K562 (cell line): ENCODE data around the gene TMEM141. TPM values are rescaled to one million over a fixed set of nuclear protein-coding genes. Genes with fewer than 3 reads are reported as not detected.

ENCODE experiments used
- DACH1 ChIP-seq: fragments of 450-650 bp; IDR thresholded peaks from 2 replicates; pipeline ENCODE4 v1.6.1; 2018; ENCODE audit not compliant: partially characterized antibody
- E2F4 ChIP-seq: sonication (generic); formaldehyde crosslinking; IDR thresholded peaks from 2 replicates; pipeline ENCODE4 v1.8.0; 2022; ENCODE audit warnings: mild to moderate bottlenecking, low read depth, missing genetic modification reagents
- ELF2 ChIP-seq: fragments of 250-450 bp; sonication (Bioruptor Pico); IDR thresholded peaks from 2 replicates; pipeline ENCODE4 v1.5.0; 2021; ENCODE audit warnings: mild to moderate bottlenecking
- L3MBTL2 ChIP-seq: fragments of 450-650 bp; IDR thresholded peaks from 2 replicates; pipeline ENCODE4 v1.6.1; 2016; ENCODE audit warnings: mild to moderate bottlenecking, moderate library complexity
- MED1 ChIP-seq: sonication (generic); formaldehyde crosslinking; IDR thresholded peaks from 2 replicates; pipeline ENCODE4 v1.8.1; 2023; ENCODE audit warnings: missing genetic modification reagents, borderline replicate concordance
- PHB2 ChIP-seq: fragments of 450-650 bp; IDR thresholded peaks from 2 replicates; pipeline ENCODE4 v1.6.1; 2017; ENCODE audit warnings: low read depth
- SAFB2 ChIP-seq: fragments of 200-400 bp; formaldehyde crosslinking; IDR thresholded peaks from 2 replicates; pipeline ENCODE4 v1.6.1; 2018; ENCODE audit warnings: borderline replicate concordance, low read length, low read depth, moderate library complexity; ENCODE audit not compliant: severe bottlenecking
- SREBF1 ChIP-seq: fragments of 150-350 bp; IDR thresholded peaks from 2 replicates; pipeline ENCODE4 v1.6.1; 2014; ENCODE audit warnings: antibody characterized with exemption, low read depth, low read length, borderline replicate concordance
- U2AF2 ChIP-seq: fragments of 200-400 bp; formaldehyde crosslinking; optimal IDR thresholded peaks from 2 replicates; pipeline ENCODE3; 2017; ENCODE audit warnings: low read depth, mild to moderate bottlenecking, low read length
- USF1 ChIP-seq: sonication (generic); formaldehyde crosslinking; IDR thresholded peaks from 2 replicates; pipeline ENCODE4 v1.9.0; 2022; ENCODE audit warnings: mild to moderate bottlenecking, missing genetic modification reagents
- ZNF280A ChIP-seq: fragments of 450-650 bp; IDR thresholded peaks from 2 replicates; pipeline ENCODE4 v1.6.1; 2018; ENCODE audit warnings: mild to moderate bottlenecking, low read depth; ENCODE audit not compliant: partially characterized antibody
- ZNF316 ChIP-seq: fragments of 450-650 bp; IDR thresholded peaks from 2 replicates; pipeline ENCODE4 v1.6.1; 2016
- ZNF318 ChIP-seq, 2 experiments: fragments of 450-650 bp; IDR thresholded peaks; 2 replicates each; pipeline ENCODE4 v1.6.1; 2016; ENCODE audit warnings: mild to moderate bottlenecking in 2 of 2, borderline replicate concordance in 1 of 2, low read depth in 1 of 2, moderate library complexity in 1 of 2
- ZNF695 ChIP-seq: fragments of 450-650 bp; formaldehyde crosslinking; IDR thresholded peaks from 2 replicates; pipeline ENCODE4 v1.4.0; 2020; ENCODE audit warnings: mild to moderate bottlenecking, moderate library complexity
- polyA plus RNA-seq, 8 experiments: library from polyadenylated mRNA; depleted of rRNA in 4 of 8; stranded (reverse) in 5 of 8; unstranded in 3 of 8; fragments of >200 nt; fragmentation: Nextera tagmentation in 2 of 8; fragmentation: Illumina TruSeq in 1 of 8; extraction: Ambion mirVana in 2 of 8; extraction: Trizol in 1 of 8; gene quantifications; 2 replicates each; pipeline versions ENCODE4 v1.2.1 to v1.2.3, GENCODE V29; 2011 to 2014; ENCODE audit warnings: inconsistent platforms in 1 of 8, missing spikeins in 1 of 8
- total RNA-seq, 7 experiments: library from RNA; depleted of rRNA in 6 of 7; stranded (reverse); fragments of >200 nt in 6 of 7; fragmentation: Illumina TruSeq in 2 of 7; extraction: Trizol in 2 of 7; gene quantifications; 2 replicates each; pipeline versions ENCODE4 v1.2.1 to v1.2.3, GENCODE V29; 2011 to 2021; ENCODE audit warnings: low replicate concordance in 1 of 7

TMEM141 gene
- total and polyA plus RNA-seq, 9 of the 15 experiments (the other 6 are each of a cell fraction or from before 2014, with no cell fraction given), result 21.5 to 123 (median 74.8) TPM

GRCh38 chr9:136793086-136793946 lies 2.2 kb downstream of the TMEM141 start (continued):
- TF ChIP-seq ZNF318 (IDR thresholded peaks at IDR 0.05; ENCODE audit: borderline replicate concordance in 1 of 2, low read depth in 1 of 2), result no peak
- no peak for TF ChIP-seq SAFB2
- TF ChIP-seq L3MBTL2, result peak; percentile 32; the same call in 1 of the 2 replicates
- no peak for TF ChIP-seq SREBF1
- TF ChIP-seq ZNF695 (CRISPR knock-in tag), result no peak
- no peak for TF ChIP-seq MED1 (CRISPR knock-in tag)
- no peak for TF ChIP-seq ELF2 (CRISPR knock-in tag)
- no peak for TF ChIP-seq U2AF2
- no peak for TF ChIP-seq PHB2
- no peak for TF ChIP-seq ZNF316
- no peak for TF ChIP-seq ZNF280A
- TF ChIP-seq USF1 (CRISPR knock-in tag), result peak; percentile 28; the same call in 1 of the 2 replicates
- TF ChIP-seq DACH1, result no peak
- TF ChIP-seq E2F4, result no peak
